Measurements from ENCODE around the gene C1orf167.

C1orf167 gene

DNA sequence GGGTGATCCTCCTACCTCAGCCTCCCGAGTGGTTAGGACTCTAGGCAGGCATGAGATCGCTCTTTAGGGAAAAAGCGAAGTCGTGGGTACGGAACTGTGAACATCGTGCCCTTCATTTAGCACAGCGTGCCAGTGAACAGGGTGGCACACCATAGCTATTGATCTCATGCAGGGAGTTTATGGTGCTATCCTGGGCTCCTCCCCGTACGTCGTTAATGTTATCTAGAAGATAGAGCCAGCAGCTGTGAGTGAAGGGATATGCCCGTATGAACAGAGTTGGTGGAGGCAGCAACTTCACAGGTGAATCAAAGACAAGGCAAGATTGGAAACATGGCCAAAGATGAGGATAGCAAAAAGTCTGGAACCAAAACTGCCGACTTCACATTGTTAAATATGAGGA lies 55.2 kb downstream of the C1orf167 start:
- no peak for ATAC-seq
- TF ChIP-seq ARNTL (CRISPR knock-in tag; IDR thresholded peaks at IDR 0.05; ENCODE audit: borderline replicate concordance, low read depth) = no peak
- no peak for TF ChIP-seq OSR1 (CRISPR knock-in tag; IDR thresholded peaks at IDR 0.05)
- no peak for TF ChIP-seq SNAI2 (CRISPR knock-in tag; IDR thresholded peaks at IDR 0.05)
- TF ChIP-seq ZNF565 (CRISPR knock-in tag; conservative IDR thresholded peaks at IDR 0.05; ENCODE audit: low read depth) = no peak
- TF ChIP-seq TOX (CRISPR knock-in tag; IDR thresholded peaks at IDR 0.05; ENCODE audit: borderline replicate concordance) = no peak
- TF ChIP-seq, protein P1, sequence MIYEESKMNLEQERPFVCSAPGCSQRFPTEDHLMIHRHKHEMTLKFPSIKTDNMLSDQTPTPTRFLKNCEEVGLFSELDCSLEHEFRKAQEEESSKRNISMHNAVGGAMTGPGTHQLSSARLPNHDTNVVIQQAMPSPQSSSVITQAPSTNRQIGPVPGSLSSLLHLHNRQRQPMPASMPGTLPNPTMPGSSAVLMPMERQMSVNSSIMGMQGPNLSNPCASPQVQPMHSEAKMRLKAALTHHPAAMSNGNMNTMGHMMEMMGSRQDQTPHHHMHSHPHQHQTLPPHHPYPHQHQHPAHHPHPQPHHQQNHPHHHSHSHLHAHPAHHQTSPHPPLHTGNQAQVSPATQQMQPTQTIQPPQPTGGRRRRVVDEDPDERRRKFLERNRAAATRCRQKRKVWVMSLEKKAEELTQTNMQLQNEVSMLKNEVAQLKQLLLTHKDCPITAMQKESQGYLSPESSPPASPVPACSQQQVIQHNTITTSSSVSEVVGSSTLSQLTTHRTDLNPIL (CRISPR knock-in tag; IDR thresholded peaks at IDR 0.05; ENCODE audit: low read depth) = no peak
- TF ChIP-seq TCF4 (CRISPR knock-in tag; IDR thresholded peaks at IDR 0.05; ENCODE audit: borderline replicate concordance) = no peak
- no peak for TF ChIP-seq CSDC2 (CRISPR knock-in tag; IDR thresholded peaks at IDR 0.05)
- no peak for TF ChIP-seq GLIS3 (CRISPR knock-in tag; IDR thresholded peaks at IDR 0.05)
- no peak for TF ChIP-seq PPARA (CRISPR knock-in tag; IDR thresholded peaks at IDR 0.05; ENCODE audit: borderline replicate concordance)
- TF ChIP-seq ZFP30 (CRISPR knock-in tag; IDR thresholded peaks at IDR 0.05) = no peak
- no peak for TF ChIP-seq ISL1 (CRISPR knock-in tag; IDR thresholded peaks at IDR 0.05)
- TF ChIP-seq, protein P2, sequence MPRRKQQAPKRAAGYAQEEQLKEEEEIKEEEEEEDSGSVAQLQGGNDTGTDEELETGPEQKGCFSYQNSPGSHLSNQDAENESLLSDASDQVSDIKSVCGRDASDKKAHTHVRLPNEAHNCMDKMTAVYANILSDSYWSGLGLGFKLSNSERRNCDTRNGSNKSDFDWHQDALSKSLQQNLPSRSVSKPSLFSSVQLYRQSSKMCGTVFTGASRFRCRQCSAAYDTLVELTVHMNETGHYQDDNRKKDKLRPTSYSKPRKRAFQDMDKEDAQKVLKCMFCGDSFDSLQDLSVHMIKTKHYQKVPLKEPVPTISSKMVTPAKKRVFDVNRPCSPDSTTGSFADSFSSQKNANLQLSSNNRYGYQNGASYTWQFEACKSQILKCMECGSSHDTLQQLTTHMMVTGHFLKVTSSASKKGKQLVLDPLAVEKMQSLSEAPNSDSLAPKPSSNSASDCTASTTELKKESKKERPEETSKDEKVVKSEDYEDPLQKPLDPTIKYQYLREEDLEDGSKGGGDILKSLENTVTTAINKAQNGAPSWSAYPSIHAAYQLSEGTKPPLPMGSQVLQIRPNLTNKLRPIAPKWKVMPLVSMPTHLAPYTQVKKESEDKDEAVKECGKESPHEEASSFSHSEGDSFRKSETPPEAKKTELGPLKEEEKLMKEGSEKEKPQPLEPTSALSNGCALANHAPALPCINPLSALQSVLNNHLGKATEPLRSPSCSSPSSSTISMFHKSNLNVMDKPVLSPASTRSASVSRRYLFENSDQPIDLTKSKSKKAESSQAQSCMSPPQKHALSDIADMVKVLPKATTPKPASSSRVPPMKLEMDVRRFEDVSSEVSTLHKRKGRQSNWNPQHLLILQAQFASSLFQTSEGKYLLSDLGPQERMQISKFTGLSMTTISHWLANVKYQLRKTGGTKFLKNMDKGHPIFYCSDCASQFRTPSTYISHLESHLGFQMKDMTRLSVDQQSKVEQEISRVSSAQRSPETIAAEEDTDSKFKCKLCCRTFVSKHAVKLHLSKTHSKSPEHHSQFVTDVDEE (CRISPR knock-in tag; IDR thresholded peaks at IDR 0.05) = no peak
- TF ChIP-seq ESRRG (CRISPR knock-in tag; IDR thresholded peaks at IDR 0.05) = no peak
- TF ChIP-seq ZNF8 (CRISPR knock-in tag; IDR thresholded peaks at IDR 0.05) = no peak

DNA sequence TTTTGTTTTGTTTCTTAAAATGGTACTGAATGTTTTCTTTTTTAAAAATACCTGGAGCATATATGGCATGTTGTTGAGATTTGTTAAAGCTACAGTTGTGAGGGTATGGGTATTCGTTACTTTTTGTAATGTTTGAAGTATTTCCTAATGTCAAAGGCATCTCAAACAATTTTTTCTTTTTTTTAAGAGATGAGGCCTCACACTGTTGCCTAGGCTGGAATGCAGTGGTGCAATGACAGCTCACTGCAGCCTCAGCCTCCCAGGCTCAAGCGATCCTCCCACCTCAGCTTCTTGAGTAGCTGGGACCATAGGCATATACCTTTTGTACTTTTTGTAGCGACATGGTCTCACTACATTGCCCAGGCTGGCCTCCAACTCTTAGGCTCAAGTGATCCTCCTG lies 60.1 kb downstream of the C1orf167 start:
- peak; percentile 42; the same call in 2 of the 3 replicates for ATAC-seq
- TF ChIP-seq ISL1 (CRISPR knock-in tag; IDR thresholded peaks at IDR 0.05) = no peak
- no peak for TF ChIP-seq PPARA (CRISPR knock-in tag; IDR thresholded peaks at IDR 0.05; ENCODE audit: borderline replicate concordance)
- no peak for TF ChIP-seq ESRRG (CRISPR knock-in tag; IDR thresholded peaks at IDR 0.05)
- TF ChIP-seq ZFP3 (CRISPR knock-in tag; IDR thresholded peaks at IDR 0.05) = no peak
- no peak for TF ChIP-seq ZNF565 (CRISPR knock-in tag; conservative IDR thresholded peaks at IDR 0.05; ENCODE audit: low read depth)
- no peak for TF ChIP-seq CSDC2 (CRISPR knock-in tag; IDR thresholded peaks at IDR 0.05)
- TF ChIP-seq, protein P2 (CRISPR knock-in tag; IDR thresholded peaks at IDR 0.05) = no peak
- no peak for TF ChIP-seq ZNF70 (CRISPR knock-in tag; IDR thresholded peaks at IDR 0.05)
- TF ChIP-seq ZC3H10 (CRISPR knock-in tag; IDR thresholded peaks at IDR 0.05) = no peak
- no peak for TF ChIP-seq RARB (CRISPR knock-in tag; IDR thresholded peaks at IDR 0.05)
- no peak for TF ChIP-seq TCF4 (CRISPR knock-in tag; IDR thresholded peaks at IDR 0.05; ENCODE audit: borderline replicate concordance)
- TF ChIP-seq BACH2 (CRISPR knock-in tag; IDR thresholded peaks at IDR 0.05; ENCODE audit: borderline replicate concordance) = no peak
- TF ChIP-seq, protein P3, sequence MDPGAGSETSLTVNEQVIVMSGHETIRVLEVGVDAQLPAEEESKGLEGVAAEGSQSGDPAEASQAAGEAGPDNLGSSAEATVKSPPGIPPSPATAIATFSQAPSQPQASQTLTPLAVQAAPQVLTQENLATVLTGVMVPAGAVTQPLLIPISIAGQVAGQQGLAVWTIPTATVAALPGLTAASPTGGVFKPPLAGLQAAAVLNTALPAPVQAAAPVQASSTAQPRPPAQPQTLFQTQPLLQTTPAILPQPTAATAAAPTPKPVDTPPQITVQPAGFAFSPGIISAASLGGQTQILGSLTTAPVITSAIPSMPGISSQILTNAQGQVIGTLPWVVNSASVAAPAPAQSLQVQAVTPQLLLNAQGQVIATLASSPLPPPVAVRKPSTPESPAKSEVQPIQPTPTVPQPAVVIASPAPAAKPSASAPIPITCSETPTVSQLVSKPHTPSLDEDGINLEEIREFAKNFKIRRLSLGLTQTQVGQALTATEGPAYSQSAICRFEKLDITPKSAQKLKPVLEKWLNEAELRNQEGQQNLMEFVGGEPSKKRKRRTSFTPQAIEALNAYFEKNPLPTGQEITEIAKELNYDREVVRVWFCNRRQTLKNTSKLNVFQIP (CRISPR knock-in tag; IDR thresholded peaks at IDR 0.05; ENCODE audit: borderline replicate concordance, low read depth) = no peak
- TF ChIP-seq OSR1 (CRISPR knock-in tag; IDR thresholded peaks at IDR 0.05) = no peak

DNA sequence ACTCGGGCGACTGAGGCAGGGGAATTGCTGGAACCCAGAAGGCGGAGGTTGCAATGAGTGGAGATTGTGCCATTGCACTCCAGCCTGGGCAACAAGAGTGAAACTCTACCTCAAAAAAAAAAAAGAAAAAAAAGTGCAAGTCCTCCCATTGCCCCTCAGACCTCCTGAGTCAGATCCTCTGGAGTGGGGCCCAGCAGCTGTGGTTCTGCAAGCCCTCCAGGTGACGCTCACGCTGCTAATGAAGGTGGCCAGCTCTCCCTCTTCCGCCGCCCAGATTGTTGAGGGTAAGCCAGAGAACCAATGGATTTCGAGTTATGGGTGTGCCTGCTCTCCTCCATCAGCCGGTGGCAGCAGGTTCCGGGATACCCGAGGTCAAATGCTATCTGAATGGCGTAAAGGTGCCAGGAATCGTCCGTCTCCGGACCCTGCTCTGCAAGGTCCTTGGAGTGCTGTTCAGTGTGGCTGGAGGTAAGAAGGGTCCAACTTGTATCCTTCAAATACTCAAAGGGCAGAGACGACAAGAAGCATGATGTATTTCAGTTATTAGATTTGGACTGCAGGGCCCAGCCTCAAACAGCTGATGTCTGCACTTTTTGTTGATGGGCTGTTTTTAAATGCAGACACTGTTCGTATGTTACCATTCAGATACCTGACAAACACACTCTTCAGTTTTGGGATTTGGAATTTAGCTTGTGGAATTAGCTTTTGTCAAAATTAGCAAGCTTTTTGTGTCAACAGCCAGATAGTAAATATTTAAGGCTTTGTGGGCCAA lies 61.6 kb downstream of the C1orf167 start:
- ATAC-seq = no peak
- TF ChIP-seq ARNTL (CRISPR knock-in tag; IDR thresholded peaks at IDR 0.05; ENCODE audit: borderline replicate concordance, low read depth) = no peak
- TF ChIP-seq TOX (CRISPR knock-in tag; IDR thresholded peaks at IDR 0.05; ENCODE audit: borderline replicate concordance) = no peak
- TF ChIP-seq ZC3H10 (CRISPR knock-in tag; IDR thresholded peaks at IDR 0.05) = no peak
- TF ChIP-seq ZFP3 (CRISPR knock-in tag; IDR thresholded peaks at IDR 0.05) = no peak
- TF ChIP-seq, protein P4, sequence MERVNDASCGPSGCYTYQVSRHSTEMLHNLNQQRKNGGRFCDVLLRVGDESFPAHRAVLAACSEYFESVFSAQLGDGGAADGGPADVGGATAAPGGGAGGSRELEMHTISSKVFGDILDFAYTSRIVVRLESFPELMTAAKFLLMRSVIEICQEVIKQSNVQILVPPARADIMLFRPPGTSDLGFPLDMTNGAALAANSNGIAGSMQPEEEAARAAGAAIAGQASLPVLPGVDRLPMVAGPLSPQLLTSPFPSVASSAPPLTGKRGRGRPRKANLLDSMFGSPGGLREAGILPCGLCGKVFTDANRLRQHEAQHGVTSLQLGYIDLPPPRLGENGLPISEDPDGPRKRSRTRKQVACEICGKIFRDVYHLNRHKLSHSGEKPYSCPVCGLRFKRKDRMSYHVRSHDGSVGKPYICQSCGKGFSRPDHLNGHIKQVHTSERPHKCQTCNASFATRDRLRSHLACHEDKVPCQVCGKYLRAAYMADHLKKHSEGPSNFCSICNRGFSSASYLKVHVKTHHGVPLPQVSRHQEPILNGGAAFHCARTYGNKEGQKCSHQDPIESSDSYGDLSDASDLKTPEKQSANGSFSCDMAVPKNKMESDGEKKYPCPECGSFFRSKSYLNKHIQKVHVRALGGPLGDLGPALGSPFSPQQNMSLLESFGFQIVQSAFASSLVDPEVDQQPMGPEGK (CRISPR knock-in tag; IDR thresholded peaks at IDR 0.05; ENCODE audit: borderline replicate concordance) = no peak
- no peak for TF ChIP-seq OSR1 (CRISPR knock-in tag; IDR thresholded peaks at IDR 0.05)
- no peak for TF ChIP-seq BACH2 (CRISPR knock-in tag; IDR thresholded peaks at IDR 0.05; ENCODE audit: borderline replicate concordance)
- TF ChIP-seq ZNF8 (CRISPR knock-in tag; IDR thresholded peaks at IDR 0.05) = no peak
- TF ChIP-seq PPARA (CRISPR knock-in tag; IDR thresholded peaks at IDR 0.05; ENCODE audit: borderline replicate concordance) = no peak

Measured in SK-N-SH treated with all-trans-retinoic acid at 6 μM for 48 hours (cell line).